Measurements from ENCODE around the gene SDR42E2.

- TF ChIP-seq CTCF (IDR thresholded peaks at IDR 0.05) (no peak), POLR2A (IDR thresholded peaks at IDR 0.05) (no peak)
These were observed 44.7 kb upstream of the SDR42E2 start for GRCh38 chr16:22117609-22118008.

Data from vagina (tissue), 2 donors.